ENCODE measurements around the gene DNAJC30.

GRCh38 chr7:73704640-73705550 is 21.6 kb upstream of the DNAJC30 start:
- TF ChIP-seq CTCF (IDR thresholded peaks at IDR 0.05) (no peak), POLR2AphosphoS5 (IDR thresholded peaks at IDR 0.05) (no peak), POLR2A (IDR thresholded peaks at IDR 0.05) (no peak)

Measured in breast epithelium (tissue), 3 donors.